A673 (cell line): Measurements from ENCODE around the gene RTN4RL1.

ENCODE experiments used
- CTCF ChIP-seq: fragments of 300-800, 200-600 bp; sonication (generic); conservative IDR thresholded peaks from 2 replicates; pipeline ENCODE4 v1.5.1; 2017; ENCODE audit warnings: low read depth, mild to moderate bottlenecking, antibody characterized with exemption, low read length, moderate library complexity, mixed read lengths
- EZH2 ChIP-seq: fragments of 200-600 bp; sonication (generic); IDR thresholded peaks from 2 replicates; pipeline ENCODE4 v1.6.1; 2017; ENCODE audit warnings: borderline replicate concordance, low read depth, mild to moderate bottlenecking, mixed read lengths, antibody characterized with exemption, low read length; ENCODE audit not compliant: poor library complexity, severe bottlenecking

GRCh38 chr17:2037155-2037554 lies 12.0 kb upstream of the RTN4RL1 start:
- TF ChIP-seq CTCF (no peak), EZH2 (no peak)
